ENCODE measurements around the gene NEDD4.
"Not testable (repeated sequence)": the region's sequence is repeated elsewhere in the genome, so short reads cannot be mapped to it uniquely, and the experiment has no call there.

The NEDD4 gene

DNA sequence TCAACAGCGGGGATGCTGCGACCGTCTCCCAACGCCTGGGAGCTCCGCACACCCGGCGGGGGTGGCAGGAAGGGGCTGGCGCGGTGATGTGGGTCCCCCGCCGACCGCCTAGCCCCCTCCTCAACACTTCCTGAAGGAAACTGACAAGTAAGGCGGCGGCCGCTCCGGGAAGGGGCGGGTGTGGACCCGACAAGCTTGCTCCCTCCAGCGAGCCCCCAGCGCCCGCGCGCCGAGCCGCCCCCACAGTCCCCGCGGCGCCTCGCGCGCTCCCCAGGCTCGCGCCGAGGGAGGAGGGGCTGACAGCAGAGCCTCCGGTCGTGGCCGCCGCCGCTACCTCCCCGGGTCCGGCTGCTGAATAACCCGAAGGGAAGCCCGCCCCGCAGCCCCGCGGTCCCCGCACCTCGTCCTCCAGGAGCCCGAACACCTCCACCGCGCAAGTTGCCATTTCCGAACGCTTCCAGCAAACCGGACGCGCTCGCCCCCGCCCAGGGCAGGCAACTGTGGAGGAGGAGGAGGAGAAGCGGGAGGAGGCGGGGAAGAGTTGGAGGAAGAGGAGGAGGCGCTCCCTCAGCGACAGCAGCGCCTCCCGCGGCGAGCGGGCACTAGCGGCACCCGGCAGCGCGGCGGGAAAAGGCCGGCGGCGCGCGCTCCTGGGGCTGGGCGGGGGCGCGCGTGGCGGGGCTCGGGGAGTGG lies at the start of gene NEDD4:
TSS of gene NEDD4 (minus strand) at position 502 of the 693 bp plus-strand sequence. CDS start at position 445, 57 bp downstream.
- FAIRE-seq: no peak

DNA sequence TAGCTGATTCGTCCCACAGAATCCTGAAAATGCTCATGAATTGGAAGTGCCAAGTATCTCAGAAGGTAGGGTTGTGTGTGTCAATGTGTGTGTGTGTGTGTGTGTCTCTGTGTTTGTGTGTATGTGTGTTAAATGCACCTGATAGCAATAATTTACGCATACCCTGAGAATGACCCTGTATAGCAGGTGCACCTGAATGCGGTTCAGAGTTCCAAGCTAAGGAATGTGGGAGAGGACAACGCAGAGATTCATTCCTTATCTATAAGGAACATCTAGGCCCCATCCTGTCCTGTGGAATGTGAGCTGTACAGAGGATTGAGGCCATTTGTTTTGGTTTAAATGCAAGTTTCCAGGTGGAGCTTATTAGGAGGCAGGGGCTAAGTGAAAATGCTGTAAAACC lies 49.1 kb upstream of the NEDD4 start:
- no peak for FAIRE-seq

DNA sequence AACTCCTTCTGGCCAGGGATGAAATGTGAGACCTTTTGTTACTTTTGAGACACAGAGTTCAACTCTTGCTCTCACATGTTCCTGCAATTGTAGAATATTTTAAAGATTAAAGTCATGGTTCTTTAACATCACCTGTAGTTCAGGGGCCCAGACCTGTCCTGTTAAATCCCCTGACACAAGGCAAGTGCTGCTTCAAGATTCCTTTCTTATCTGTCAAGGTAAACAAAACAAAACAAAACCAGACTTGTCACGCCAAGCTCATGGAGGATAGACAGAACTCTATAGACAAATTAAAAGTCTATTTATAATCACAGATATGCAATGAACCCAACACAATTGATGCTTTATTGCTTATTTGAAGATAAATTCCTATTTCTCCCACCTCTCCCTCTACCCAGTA lies 48.6 kb upstream of the NEDD4 start:
- FAIRE-seq: no peak

DNA sequence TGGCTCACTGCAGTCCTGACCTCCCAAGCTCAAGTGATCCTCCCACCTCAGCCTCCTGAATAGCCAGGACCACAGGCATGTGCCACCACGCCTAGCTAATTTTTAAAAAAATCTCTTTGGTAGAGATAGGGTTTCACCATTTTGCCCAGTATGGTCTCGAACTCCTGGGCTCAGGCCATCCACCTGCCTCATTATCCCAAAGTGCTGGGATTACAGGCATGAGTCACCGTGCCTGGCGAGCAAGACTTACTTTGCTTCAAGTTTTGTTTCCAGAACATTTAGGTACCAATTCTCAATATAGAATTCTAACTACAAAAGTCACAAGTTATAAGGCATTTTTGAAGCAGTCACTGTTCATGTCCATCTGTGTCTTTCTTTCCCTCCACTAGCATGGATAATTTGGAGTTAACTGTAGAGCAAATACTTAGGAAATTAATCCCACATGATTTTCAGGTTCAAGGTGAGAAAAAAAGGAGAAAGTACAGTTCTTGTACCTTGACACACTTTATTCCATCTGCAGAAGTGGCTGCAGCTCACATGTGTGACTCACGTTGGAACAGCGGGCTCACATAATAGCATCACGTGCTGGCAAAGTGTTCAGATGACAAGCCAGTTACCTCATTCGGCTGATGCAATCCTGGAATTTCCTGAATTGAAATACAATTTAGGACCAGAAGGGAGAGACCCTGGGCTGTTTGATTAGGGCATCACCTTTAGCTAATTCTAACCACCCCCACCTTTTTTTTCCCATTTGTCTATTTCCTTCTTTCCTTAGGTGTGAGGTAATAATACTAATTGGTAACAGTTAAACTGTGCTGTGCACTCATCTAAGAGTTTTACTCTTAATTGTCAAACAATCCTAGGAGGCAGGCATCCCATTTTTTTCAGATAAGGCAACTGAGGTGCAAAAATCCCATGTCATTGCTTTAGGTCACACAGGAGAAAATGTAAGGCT lies 46.9 kb upstream of the NEDD4 start:
- no peak for FAIRE-seq

DNA sequence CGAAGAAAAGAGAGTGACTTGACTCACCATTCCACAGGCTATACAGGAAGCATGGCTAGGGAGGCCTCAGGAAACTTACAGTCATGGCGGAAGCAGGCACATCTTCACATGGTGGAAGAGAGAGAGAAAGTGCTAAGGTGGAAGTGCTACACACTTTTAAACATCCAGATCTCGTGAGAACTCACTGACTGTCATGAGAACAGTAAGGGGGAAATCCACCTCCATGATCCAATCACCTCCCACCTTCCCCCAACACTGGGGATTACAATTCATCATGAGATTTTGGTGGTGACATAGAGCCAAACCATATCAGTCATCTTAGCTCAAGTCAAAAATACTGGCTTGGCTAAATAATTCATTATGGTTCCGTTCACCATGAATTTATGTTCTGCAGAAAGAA lies 45.3 kb upstream of the NEDD4 start:
- no peak for FAIRE-seq

DNA sequence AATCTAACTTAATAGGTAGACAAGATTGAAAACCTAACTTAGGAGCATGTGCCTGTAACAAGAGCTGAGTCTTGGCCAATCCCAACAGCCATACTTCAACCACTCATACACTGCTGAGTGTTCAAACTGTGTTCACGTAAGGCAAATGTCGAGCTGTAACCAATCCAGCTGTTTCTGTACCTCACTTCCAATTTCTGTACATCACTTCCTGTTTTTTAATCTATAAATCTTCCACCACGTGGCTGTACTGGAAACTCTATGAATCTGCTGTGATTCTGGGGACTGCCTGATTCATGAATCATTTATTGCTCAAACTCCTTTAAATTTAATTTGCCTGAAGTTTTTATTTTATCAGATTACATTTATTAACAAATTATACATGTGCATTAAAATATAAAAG lies 44.6 kb upstream of the NEDD4 start:
- FAIRE-seq: no peak

DNA sequence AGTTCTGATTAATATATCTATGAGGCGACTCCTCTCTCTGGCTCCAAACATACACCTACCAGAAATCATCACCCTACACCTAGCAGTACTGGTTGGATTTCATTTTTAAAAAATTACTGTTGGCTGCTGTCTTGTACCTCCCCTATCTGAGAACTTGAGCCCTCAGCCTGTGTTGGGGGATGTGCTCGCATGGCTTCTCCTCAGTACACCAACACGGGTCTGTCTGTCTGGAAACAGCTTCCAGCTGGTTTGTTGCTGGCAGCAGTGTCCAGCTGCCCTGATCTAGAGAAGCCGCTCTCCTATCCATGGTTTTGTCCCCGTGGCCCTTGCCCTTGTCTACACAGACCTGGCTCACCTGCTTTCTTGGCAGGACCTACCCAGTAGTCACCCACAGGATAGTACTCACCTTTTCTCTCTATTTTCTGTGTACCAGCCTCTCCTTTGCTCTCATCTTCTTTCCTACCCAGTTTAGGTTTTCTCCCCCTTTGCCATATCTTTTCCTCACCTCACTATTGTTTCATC lies 43.2 kb upstream of the NEDD4 start:
- no peak for FAIRE-seq

DNA sequence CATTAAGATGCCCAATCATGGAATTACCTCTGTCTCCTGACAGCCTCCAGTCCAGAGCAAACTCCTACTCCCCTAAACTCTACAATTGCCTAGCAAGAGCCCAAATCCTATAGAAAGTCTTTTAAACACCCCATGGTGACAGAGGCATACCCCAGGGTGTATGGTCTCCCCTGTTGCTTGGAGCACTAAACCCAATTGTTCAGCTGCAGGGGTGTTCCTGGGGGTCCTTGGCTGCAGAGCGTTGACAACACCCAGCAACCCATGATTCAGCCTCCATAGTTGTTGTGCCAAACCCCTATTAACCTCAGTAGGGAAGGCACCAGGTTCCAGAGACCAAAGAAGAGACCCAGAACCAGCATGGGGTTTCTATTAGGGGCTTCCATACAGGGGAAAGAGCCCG lies 41.8 kb upstream of the NEDD4 start:
- FAIRE-seq: no peak

DNA sequence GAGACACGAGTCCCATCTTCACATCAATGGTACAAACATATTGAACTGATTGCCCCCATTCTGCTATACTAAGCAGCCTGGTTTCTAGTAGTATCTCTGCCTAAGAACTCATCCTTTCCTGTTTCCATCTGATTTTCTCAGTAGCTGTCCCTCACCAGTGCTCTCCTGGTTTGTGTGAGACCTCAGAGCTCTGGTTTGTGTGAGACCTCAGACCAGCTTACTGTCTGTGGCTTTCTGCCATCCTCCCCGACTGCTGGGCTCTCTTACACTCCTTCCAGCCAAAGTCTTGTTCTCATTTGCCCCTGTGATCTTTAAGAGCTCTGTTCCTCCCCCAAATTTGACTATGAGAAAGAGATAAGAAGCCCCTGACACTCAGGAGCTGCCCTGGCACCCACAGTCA lies 41.1 kb upstream of the NEDD4 start:
- no peak for FAIRE-seq

DNA sequence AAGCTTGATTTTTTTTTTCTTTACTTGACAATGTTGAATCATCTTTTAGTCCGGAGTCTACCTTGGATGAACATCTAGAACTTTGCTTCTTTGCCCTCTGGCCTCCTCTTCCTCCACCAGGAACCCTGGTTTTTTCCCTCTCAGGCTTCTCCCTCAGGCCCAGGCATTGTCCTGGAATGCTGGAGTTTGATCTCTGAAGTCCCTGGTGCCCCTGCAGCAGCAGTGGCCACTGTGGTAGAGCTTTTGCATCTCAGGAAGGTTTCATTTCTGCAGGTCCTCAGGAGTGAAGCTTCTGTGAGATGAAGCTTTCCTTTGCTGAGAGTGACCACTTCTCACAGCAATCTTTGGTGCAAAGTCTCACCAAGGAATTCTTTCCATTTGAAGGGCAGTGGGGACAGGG lies 39.0 kb upstream of the NEDD4 start:
- no peak for FAIRE-seq

DNA sequence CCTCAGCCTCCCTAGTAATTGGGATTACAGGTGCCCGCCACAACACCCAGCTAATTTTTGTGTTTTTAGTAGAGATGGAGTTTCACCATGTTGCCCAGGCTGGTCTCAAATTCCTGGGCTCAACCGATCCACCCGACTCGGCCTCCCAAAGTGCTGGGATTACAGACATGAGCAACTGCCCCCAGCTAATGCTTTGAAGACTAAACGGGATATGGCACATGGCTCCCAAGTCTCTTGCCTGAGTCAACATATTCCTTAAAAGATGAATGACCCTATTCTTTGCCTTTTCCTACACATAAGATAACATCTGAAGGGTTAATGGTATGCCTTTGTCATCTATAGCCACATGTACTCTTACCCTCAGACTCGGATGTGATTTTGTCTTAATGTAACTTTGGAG lies 38.4 kb upstream of the NEDD4 start:
- FAIRE-seq: no peak

DNA sequence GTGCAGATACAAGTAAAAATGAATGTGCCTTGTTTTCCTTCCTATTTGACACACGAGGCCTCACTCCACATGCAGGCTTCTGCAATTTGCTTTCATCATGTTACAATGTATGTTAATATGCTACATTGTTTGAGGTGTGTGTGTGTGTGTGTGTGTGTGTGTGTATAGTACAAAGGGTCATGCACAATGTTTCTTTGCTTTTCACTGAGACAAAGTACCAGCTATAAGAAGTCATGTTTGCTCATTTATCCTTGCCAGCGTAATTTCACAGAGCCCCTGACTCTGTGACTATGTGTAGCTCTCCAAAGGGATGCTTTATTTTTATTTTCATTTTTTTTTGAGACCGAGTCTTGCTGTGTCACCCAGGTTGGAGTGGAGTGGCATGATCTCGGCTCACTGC lies 38.0 kb upstream of the NEDD4 start:
- no peak for FAIRE-seq

DNA sequence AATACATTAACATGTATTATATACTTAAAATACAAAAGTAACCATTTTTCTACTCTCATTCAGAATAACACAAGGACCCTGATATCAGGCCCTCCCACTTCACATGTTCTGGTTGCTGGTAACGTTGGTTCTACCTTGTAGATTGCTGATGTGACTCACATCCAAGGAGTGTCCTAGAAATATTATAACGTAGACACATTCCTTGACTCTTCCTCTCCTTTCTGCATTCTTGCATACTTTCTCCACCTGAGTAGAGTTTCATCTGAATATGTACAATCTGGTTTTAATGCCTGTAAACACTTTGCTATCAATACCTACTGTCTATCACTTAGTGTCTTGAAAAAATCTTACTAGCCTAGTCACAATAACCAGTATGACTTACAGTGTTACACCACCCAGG lies 35.0 kb upstream of the NEDD4 start:
- FAIRE-seq: no peak

DNA sequence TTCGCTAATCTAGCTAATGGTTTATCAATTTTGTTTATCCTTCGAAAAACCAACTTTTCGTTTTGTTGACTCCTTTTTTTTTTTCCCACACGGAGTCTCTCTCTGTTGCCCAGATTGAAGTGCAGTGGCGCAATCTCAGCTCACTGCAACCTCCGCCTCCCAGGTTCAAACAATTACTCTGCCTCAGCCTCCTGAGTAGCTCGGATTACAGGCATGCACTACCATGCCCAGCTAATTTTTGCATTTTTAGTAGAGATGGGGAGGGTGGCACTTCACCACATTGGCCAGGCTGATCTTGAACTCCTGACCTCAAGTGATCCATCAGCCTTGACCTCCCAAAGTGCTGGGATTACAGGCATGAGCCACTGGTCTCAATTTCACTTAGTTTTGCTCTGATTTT lies 29.7 kb upstream of the NEDD4 start:
- not testable (repeated sequence) for FAIRE-seq

DNA sequence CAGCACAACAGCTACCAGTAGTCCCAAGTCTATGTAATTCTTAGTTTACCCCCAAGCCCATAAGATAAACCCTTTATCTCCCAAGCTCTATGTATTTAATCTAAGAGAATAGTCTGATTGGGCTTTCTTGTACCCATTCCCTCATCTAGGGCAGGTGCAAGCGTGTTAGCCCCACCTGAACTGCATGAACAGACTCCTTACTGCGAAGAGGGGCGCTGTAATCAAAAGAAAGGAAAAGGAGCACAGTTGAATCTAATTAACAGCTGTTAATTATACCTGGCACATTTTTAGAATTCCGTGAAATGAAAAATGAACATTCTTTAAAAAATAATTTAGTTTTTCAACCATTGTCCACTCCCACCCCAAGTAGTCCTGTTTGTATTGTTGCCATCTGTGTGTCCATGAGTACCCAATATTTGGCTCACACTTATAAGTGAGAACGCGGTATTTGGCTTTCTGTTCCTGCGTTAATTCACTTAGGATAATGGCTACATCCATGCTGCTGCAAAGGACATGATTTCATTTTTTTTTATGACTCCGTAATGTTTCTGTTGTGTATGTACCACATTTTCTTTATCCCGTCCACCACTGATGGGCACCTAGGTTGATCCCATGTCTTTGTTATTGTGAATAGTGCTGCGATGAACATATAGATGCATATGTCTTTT lies 26.5 kb upstream of the NEDD4 start:
- FAIRE-seq: no peak

DNA sequence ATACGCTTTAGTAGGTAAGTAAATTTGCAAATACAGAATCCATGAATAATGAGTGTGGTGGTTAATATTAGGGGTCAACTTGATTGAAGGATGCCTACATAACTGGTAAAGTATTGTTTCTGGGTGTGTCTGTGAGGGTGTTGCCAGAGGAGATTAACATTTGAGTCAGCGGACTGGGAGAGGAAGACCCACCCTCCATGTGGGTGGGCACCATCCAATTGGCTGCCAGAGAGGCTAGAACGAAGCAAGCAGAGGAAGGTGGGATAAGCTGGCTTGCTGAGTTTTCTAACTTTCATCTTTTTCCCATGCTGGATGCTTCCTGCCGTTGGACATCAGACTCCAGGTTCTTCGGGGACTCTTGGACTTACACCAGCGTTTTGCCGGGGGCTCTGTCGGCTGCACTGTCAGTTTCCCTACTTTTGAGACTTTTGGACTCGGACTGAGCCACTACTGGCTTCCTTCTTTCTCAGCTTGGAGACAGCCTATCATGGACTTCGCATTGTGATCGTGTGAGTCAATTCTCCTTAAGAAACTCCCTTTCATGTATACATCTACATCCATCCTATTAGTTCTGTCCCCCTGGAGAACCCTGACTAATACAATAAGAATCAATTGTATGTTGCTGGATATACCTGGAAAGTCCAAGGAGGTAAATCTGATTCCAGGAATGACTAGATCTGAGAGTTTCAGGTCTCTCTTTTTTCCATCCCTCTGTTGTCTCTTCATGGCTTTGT lies 25.8 kb upstream of the NEDD4 start:
- FAIRE-seq: no peak

DNA sequence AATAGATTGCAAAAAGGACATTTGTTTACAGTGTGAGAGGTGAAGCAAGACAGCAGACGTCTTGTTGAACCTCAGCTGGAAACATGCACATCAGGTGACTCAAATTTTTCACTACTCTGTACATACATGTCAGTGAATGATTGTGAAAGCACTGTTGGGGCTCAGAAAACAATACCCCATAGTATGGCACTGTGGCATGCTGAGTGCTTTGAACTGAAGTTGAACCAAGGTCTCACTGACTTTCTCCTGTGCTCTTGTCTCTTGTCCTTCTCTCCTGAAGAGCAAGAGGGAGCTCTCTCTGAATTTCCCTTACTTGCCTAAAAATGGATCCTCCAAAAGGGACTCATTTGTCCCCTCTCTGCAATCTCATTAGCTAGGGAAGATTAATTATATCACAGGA lies 24.5 kb upstream of the NEDD4 start:
- FAIRE-seq: no peak

DNA sequence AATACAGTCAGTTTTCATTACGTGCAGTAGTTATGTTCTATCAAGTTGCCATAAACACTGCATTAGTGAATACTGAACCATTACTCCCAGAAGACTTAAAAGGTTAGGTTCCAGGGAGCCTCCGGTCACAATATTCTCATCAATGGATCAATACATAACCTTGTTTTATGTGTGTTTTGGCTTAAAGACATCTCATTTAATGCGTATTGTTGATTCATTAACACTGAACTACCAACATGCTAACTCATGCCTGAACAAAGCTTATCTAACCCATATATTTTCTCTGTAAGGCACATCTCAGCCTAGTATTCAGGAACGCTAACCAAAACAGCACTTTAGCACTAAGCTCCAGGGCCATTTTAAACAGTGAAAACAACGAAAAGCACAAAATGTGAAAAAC lies 24.1 kb upstream of the NEDD4 start:
- FAIRE-seq: no peak

DNA sequence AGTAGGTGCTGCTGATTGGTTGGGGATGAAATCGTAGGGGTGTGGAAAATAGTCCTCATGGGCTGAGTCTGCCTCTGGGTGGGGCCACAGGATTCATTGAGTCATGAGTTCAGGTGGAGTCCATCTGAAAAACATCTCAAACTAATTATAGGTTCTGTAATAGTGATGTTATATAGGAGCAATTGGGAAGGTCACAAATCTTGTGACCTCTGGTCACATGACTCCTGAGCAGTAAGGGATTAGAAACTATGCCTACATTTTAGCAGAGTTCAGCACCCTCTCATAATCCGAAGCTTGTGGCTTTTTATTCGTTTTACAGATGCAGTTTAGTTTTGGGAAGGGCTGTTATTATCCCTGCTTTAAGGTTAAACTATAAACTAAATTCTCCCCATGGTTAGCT lies 22.9 kb upstream of the NEDD4 start:
- no peak for FAIRE-seq

DNA sequence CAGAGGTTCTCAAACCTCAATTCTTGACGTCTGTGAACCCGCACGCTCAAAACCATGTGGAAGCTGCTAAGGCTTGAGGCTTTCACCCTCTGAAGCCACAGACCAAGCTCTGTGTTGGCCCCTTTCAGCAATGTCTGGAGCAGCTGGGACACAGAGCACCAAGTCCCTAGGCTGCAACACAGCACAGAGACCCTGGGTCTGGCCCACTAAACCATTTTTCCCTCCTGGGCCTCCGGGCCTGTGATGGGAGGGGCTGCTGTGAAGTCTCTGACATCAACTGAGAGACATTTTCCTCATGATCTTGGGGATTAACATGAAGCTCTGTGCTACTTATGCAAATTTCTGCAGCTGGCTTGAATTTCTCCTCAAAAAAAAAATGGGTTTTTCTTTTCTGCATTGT lies 21.3 kb upstream of the NEDD4 start:
- FAIRE-seq: no peak

DNA sequence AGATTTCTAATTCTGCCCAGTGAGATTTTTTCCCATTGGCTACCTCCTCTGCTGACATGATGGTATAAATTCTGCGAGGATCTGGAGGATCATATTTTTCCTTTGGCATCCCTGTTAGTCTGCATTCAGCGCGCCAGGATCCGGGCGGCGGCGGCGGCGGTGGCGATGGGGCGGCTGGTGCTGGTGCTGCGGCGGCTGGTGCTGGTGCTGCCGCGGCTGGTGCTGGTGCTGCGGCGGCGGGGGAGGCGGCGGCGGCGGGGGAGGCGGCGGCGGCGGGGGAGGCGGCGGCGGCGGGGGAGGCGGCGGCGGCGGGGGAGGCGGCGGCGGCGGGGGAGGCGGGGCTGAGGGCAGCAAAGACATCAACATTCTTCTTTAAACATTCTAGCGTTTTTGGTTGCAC lies 13.6 kb upstream of the NEDD4 start:
- FAIRE-seq: not testable (repeated sequence)

DNA sequence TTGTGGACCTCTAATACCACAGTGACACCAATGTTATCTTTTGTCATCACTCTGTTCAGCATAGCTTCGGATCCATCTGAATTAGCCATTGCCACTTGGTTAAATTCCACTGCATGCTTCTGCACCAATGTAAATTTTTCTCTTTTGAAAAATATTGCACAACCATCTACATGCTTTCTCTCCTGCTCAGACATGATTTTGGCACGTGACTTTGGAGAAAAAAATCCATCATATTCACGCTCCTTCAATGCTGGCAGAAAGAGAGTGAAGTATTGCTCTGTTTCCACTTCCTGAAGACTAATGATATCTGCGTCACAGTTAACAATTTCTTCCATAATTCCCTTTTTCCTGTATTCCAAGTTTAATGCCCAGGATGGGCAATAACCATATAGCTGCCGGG lies 13.0 kb upstream of the NEDD4 start:
- FAIRE-seq: not testable (repeated sequence)

DNA sequence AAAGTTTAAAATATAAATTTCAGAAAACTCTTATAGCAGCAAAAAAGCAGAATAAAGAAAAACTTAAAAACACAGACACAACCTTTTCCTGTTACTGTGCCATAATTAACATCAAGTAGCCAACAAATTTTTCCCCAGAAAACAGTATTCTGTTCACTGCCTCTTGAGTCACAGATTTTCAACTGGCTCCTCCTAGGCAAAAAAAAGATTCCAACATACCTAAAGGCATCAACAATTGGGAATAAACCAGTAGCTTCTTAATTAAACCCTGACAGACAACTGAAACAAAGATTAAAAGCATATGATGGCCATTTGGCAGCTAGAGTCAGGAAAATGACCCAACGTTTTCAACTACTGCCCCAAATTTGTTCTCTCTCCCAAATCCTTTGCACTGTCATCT lies 10.9 kb upstream of the NEDD4 start:
- not testable (repeated sequence) for FAIRE-seq

Data from TTC549 (cell line).